ENCODE data around the gene APOL4. TPM values are rescaled to one million over a fixed set of nuclear protein-coding genes. Genes with fewer than 3 reads are reported as not detected.
A peak's percentile ranks its signal among the peaks of the same experiment; 100 is the strongest.
"Not testable (repeated sequence)": the region's sequence is repeated elsewhere in the genome, so short reads cannot be mapped to it uniquely, and the experiment has no call there.

APOL4 gene
- total RNA-seq, 2 donors from 2014 or later = 0.56 to 1.2 TPM

DNA sequence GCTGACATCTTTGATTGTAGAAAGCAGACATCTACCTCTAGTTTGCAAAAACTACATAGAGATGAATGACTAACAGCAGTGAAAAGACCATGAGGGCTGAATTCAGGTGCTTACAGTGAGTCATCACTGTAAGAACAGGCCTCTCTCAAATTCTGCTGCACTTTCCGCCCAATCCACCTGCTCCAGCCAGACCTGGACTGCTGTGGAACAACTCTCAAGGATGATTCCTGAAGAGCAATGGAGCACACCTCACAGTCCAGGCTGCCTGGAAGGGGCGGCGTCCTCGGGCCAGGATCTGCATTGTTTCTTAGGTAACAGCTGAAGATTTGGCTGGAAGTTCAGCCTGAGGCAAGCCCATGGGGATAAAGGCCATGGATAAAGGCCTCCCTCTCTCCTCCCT lies 22.6 kb upstream of the APOL4 start:
- Mint-ChIP-seq H3K4me3 (no peak overlapping the region), H3K4me1 (peaks cover 5% of the 10 kb centered on the region), H3K9me3 (no peaks in the 10 kb centered on the region), H3K27ac (no peak overlapping the region), H3K27me3 (no peaks in the 10 kb centered on the region), H3K36me3 (ENCODE audit: low read depth) (peaks cover 45% of the 10 kb centered on the region)
- ATAC-seq (replicated peaks) = no peak

GRCh38 chr22:36223504-36223903 lies 21.9 kb upstream of the APOL4 start:
- peaks cover 37% of the 10 kb centered on the region for H3K36me3 Mint-ChIP-seq (ENCODE audit: low read depth)
- peaks cover 5% of the 10 kb centered on the region for H3K4me1 Mint-ChIP-seq
- ATAC-seq (replicated peaks) = no peak
- no peak overlapping the region for H3K27ac Mint-ChIP-seq
- H3K9me3 Mint-ChIP-seq = no peaks in the 10 kb centered on the region
- peaks cover 4% of the 10 kb centered on the region for H3K27me3 Mint-ChIP-seq
- no peak overlapping the region for H3K4me3 Mint-ChIP-seq

- peaks cover 5% of the 10 kb centered on the region for H3K4me1 Mint-ChIP-seq
- H3K27me3 Mint-ChIP-seq = peaks cover 4% of the 10 kb centered on the region
- H3K4me3 Mint-ChIP-seq = no peak overlapping the region
- peaks cover 32% of the 10 kb centered on the region for H3K36me3 Mint-ChIP-seq (ENCODE audit: low read depth)
- no peak for ATAC-seq (replicated peaks)
- H3K9me3 Mint-ChIP-seq = no peaks in the 10 kb centered on the region
- peak overlapping the region; percentile 79 for H3K27ac Mint-ChIP-seq
These were observed 21.4 kb upstream of the APOL4 start for GRCh38 chr22:36222887-36223450.

DNA sequence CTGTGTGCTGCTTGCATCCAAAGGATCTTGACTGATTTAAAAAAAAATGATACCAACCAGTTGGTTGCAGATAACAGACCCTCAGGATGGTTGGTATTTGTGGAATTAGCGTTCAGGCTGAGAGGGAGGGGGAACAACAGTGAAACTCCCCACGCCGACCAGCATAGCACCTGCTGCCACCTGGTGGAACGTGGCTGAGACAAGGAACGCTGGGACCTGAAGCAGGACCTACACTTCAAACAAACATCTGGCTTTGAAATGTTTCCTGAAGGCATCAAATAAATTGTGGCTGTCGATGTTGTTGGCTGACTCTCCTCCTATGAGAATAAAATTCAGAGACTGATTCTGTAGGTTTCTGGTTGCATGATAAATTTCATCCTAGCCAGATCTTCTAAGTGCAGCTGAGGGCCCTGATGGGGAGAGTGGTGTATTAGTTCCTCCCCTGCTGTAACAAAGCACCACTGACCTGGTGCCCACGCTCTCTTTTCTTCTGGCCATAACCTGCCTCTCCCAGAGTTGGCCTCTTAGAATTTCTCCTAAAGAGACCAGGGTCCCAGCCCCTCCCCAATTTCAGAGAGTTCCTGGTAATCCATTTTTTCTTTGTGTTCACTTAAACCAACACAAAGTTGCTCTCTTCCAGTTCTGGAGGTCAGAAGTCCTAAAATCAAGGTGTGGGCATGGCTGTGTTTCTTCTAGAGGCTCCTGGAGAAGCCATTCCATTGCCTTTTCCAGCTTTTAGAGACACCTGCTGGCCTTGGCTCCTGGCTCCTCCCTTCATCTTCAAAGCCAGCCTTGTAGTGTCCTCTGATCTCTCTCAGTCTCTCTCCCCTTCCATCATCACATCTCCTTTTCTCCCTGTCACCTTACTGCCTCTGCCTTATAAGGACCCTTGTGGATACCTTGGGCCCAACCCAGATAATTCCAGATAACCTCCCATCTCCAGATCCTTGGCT lies 20.5 kb upstream of the APOL4 start:
- peaks cover 4% of the 10 kb centered on the region for H3K27me3 Mint-ChIP-seq
- peak; percentile 78 for ATAC-seq (replicated peaks)
- peaks cover 5% of the 10 kb centered on the region for H3K4me1 Mint-ChIP-seq
- H3K36me3 Mint-ChIP-seq (ENCODE audit: low read depth) = peaks cover 23% of the 10 kb centered on the region
- peak overlapping the region; percentile 79 for H3K27ac Mint-ChIP-seq
- H3K9me3 Mint-ChIP-seq = no peaks in the 10 kb centered on the region
- peak overlapping the region; percentile 14 for H3K4me3 Mint-ChIP-seq

DNA sequence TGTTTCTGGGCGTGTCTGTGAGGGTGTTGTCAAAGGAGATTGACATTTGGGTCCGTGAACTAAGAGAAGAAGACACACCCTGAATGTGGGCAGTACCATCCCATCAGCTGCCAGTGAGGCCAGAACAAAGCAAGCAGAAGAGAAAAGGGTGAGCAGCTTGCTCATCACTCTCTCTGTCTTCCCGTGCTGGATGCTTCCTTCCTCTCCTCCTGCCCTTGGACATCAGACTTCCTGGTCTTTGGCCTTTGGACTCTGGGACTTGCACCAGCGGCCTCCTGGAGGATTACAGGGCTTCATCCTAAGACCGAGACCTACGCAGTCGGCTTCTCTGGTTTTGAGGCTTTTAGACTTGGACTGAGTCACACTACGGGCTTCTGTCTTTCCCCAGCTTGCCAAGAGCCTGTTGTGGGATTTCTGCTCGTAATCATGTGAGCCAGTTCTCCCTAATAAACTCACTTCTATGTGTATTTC lies 18.9 kb upstream of the APOL4 start:
- Mint-ChIP-seq H3K9me3 (no peaks in the 10 kb centered on the region), H3K27me3 (peaks cover 9% of the 10 kb centered on the region), H3K36me3 (ENCODE audit: low read depth) (peaks cover 9% of the 10 kb centered on the region), H3K4me3 (no peak overlapping the region), H3K4me1 (peaks cover 5% of the 10 kb centered on the region), H3K27ac (no peak overlapping the region)
- ATAC-seq (replicated peaks) = peak; percentile 38

GRCh38 chr22:36218648-36219193 lies 17.1 kb upstream of the APOL4 start:
- Mint-ChIP-seq H3K27me3 (peaks cover 14% of the 10 kb centered on the region), H3K9me3 (no peaks in the 10 kb centered on the region), H3K27ac (no peak overlapping the region)

GRCh38 chr22:36215981-36216380 lies 14.4 kb upstream of the APOL4 start:
- Mint-ChIP-seq H3K27me3 (peaks cover 25% of the 10 kb centered on the region), H3K36me3 (ENCODE audit: low read depth) (no peaks in the 10 kb centered on the region), H3K9me3 (no peaks in the 10 kb centered on the region), H3K4me1 (no peaks in the 10 kb centered on the region), H3K27ac (no peak overlapping the region), H3K4me3 (no peak overlapping the region)
- no peak for ATAC-seq (replicated peaks)

More at GRCh38 chr22:36218648-36219193, 17.1 kb upstream of the APOL4 start:
- Mint-ChIP-seq H3K4me3 (no peak overlapping the region), H3K4me1 (peaks cover 5% of the 10 kb centered on the region), H3K36me3 (ENCODE audit: low read depth) (no peaks in the 10 kb centered on the region)
- ATAC-seq (replicated peaks) = no peak

DNA sequence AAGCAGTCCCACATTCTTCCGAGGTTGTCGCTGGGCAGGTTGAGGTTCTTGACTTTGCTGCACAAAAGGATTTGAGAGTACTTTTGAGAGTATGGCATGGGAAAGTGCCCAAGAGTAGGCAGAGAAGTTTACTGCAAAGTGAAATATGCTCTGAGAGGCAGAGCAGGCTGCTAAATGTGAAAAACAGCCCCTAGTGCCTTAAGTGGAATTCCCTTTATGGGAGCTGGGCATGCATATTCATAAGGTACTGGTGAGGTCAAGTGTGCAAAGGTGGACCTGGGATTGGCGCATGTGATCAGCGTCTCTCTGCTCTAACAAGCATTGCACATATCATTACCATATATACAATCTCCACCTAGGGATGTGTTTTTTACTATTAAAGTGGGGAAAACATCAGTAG lies 12.0 kb upstream of the APOL4 start:
- no peak for ATAC-seq (replicated peaks)
- no peaks in the 10 kb centered on the region for H3K36me3 Mint-ChIP-seq (ENCODE audit: low read depth)
- H3K9me3 Mint-ChIP-seq = peaks cover 3% of the 10 kb centered on the region
- no peak overlapping the region for H3K27ac Mint-ChIP-seq
- no peaks in the 10 kb centered on the region for H3K4me1 Mint-ChIP-seq
- H3K27me3 Mint-ChIP-seq = peaks cover 36% of the 10 kb centered on the region
- H3K4me3 Mint-ChIP-seq = no peak overlapping the region

DNA sequence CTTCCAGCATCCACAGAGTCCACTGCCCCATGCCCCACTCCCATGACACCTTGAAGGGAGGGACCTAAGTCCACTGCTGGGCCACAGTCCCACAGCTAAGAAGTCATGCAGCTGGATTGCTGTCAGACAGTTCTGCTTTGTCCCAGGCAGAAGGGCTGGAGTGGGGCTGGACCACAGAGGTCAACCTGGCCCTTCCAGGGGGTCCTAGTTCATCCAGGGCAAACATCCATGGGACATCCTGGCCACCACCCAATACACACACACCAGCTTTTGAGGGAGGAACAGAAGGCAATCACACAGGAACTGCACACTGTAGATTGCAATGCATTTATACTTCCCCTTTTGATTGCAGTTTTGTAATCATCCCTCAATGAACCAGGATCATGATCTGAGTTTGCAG lies 11.3 kb upstream of the APOL4 start:
- Mint-ChIP-seq H3K27me3 (peaks cover 38% of the 10 kb centered on the region), H3K9me3 (peaks cover 3% of the 10 kb centered on the region), H3K4me3 (no peak overlapping the region), H3K4me1 (no peaks in the 10 kb centered on the region), H3K36me3 (ENCODE audit: low read depth) (no peaks in the 10 kb centered on the region), H3K27ac (no peak overlapping the region)
- ATAC-seq (replicated peaks) = no peak

GRCh38 chr22:36211237-36211861 lies 9.7 kb upstream of the APOL4 start:
- Mint-ChIP-seq H3K27ac (no peak overlapping the region), H3K36me3 (ENCODE audit: low read depth) (no peaks in the 10 kb centered on the region), H3K4me1 (no peaks in the 10 kb centered on the region), H3K9me3 (peaks cover 3% of the 10 kb centered on the region), H3K4me3 (no peak overlapping the region), H3K27me3 (peaks cover 38% of the 10 kb centered on the region)
- no peak for ATAC-seq (replicated peaks)

GRCh38 chr22:36210224-36210623 lies 8.6 kb upstream of the APOL4 start:
- H3K9me3 Mint-ChIP-seq = peaks cover 3% of the 10 kb centered on the region
- H3K36me3 Mint-ChIP-seq (ENCODE audit: low read depth) = no peaks in the 10 kb centered on the region
- H3K4me3 Mint-ChIP-seq = no peak overlapping the region
- no peak for ATAC-seq (replicated peaks)
- H3K4me1 Mint-ChIP-seq = no peaks in the 10 kb centered on the region
- no peak overlapping the region for H3K27ac Mint-ChIP-seq
- peaks cover 30% of the 10 kb centered on the region for H3K27me3 Mint-ChIP-seq

DNA sequence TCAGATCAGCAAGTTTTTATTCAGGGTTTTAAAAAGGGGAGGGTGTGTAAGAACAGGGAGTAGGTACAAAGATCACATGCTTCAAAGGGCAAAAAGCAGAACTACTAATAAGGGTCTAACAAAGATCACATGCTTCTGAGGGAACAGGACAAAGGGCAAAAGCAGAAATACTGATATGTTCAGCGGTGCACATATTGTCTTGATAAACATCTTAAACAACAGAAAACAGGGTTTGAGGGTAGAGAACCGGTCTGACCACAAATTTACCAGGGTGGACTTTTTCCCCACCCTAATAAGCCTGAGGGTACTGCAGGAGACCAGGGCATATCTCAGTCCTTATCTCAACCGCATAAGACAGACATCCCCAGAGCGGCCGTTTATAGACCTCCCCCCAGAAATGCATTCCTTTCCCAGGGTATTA lies 7.9 kb upstream of the APOL4 start:
- peaks cover 27% of the 10 kb centered on the region for H3K27me3 Mint-ChIP-seq
- not testable (repeated sequence) for ATAC-seq (replicated peaks); H3K27ac Mint-ChIP-seq; H3K4me3 Mint-ChIP-seq; H3K36me3 Mint-ChIP-seq (ENCODE audit: low read depth); H3K4me1 Mint-ChIP-seq; H3K9me3 Mint-ChIP-seq

DNA sequence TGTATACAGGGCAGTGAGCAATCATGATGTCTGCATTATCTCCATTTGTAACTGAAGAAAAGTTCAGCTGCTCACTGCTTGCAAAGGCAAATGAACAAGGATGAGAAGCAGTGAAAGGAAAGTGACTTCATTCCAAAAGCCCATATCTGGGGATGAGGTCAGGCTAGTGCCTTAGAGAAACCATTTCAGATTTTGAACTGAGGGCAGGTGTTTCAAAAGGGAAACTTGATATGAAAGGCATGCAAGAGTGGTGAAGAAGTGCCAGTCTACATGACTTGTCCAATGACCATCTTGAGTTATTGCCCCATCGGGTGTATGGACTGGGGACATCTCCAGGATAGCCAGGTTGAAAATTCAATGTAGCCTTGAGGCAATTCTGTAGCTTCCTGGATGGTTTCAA lies 7.3 kb upstream of the APOL4 start:
- no peak overlapping the region for H3K4me3 Mint-ChIP-seq
- H3K27me3 Mint-ChIP-seq = peaks cover 27% of the 10 kb centered on the region
- ATAC-seq (replicated peaks) = no peak
- H3K9me3 Mint-ChIP-seq = peaks cover 3% of the 10 kb centered on the region
- H3K4me1 Mint-ChIP-seq = no peaks in the 10 kb centered on the region
- no peaks in the 10 kb centered on the region for H3K36me3 Mint-ChIP-seq (ENCODE audit: low read depth)
- H3K27ac Mint-ChIP-seq = no peak overlapping the region

DNA sequence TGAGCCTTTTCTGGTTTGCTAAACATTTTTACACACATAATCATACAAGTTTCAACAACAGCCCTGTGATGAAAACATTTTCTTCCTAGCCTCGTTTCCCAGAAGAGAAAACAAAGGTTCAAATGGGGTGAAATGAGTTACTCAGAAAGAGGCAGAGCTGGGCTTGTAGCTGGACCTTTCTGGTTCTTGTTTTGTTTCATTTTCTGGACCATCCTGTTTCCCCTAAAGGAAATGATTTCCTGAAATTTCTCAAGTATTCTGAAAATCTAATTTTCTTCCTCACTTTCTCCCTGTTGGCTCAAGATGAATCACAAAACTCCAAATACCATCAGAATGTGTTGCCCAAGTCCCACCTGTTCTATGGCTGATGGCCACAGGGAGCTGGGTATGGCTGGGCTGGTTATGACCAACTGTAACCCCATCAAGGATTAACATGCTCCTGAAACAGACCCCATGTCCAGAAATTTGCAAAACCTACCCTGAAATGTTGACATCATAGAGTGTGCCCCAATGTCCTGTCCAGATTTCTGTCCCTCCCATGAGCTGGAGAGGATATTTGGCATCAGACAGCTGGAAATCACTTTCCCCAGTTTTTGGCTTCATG lies 6.7 kb upstream of the APOL4 start:
- ATAC-seq (replicated peaks) = no peak
- Mint-ChIP-seq H3K27me3 (peaks cover 25% of the 10 kb centered on the region), H3K4me1 (no peaks in the 10 kb centered on the region), H3K4me3 (no peak overlapping the region), H3K27ac (no peak overlapping the region), H3K9me3 (peaks cover 3% of the 10 kb centered on the region), H3K36me3 (ENCODE audit: low read depth) (no peaks in the 10 kb centered on the region)

Data from activated T-helper 17 cell treated with anti-CD3 and anti-CD28 coated beads, Interleukin-2, amount 50 U/mL, for 72 hours (primary cell).